SK-N-MC (cell line): Measurements from ENCODE around the gene CTNND2.

Experiments
- EZH2 ChIP-seq: fragments of 200-600 bp; sonication (generic); IDR thresholded peaks from one replicate; pipeline ENCODE4 v1.6.1; 2017; ENCODE audit warnings: antibody characterized with exemption
- POLR2AphosphoS5 ChIP-seq: IDR thresholded peaks from 2 replicates; pipeline ENCODE4 v1.6.1; 2012; ENCODE audit warnings: mild to moderate bottlenecking, low read depth, low read length, borderline replicate concordance

DNA sequence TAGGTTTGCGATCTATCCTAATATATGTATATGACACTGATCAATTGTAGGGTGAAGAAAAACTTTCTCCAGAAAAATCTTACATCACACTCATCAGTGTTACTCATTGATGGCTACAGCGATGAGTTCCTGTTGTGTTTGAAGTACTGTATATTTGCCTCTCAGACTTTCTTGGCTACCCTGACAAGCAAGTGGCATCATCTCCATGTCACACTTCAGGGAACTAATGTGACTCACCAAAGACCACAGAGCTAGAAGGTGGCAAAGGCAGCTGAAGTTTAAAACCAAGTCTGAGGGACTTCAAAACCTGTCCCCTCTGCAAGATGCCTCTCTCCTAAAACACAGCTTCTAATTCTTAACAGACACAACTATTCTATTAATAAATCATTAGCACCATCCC is 451.4 kb downstream of the CTNND2 start:
- no peak for TF ChIP-seq EZH2
- TF ChIP-seq POLR2AphosphoS5 = no peak
